HEK293T (cell line): ENCODE data around the gene GRAP.

Source experiments
- ELF4 ChIP-seq: fragments of 450-650 bp; IDR thresholded peaks from 2 replicates; pipeline ENCODE4 v1.6.1; 2017; ENCODE audit warnings: antibody characterized with exemption
- FOXK2 ChIP-seq: fragments of 450-650 bp; IDR thresholded peaks from 2 replicates; pipeline ENCODE4 v1.6.1; 2016; ENCODE audit warnings: mild to moderate bottlenecking
- L3MBTL2 ChIP-seq: fragments of 450-650 bp; conservative IDR thresholded peaks from 2 replicates; pipeline ENCODE4 v1.6.1; 2016; ENCODE audit warnings: mild to moderate bottlenecking
- PKNOX1 ChIP-seq: fragments of 450-650 bp; IDR thresholded peaks from 2 replicates; pipeline ENCODE4 v1.6.1; 2016
- TARDBP ChIP-seq: fragments of 450-650 bp; IDR thresholded peaks from 2 replicates; pipeline ENCODE4 v1.6.1; 2016
- ZNF384 ChIP-seq: fragments of 450-650 bp; IDR thresholded peaks from 2 replicates; pipeline ENCODE4 v1.6.1; 2016

- no peak for TF ChIP-seq PKNOX1
- no peak for TF ChIP-seq FOXK2
- no peak for TF ChIP-seq L3MBTL2
- TF ChIP-seq TARDBP: no peak
- TF ChIP-seq ELF4: no peak
- TF ChIP-seq ZNF384: no peak
Observed at GRCh38 chr17:18981335-18981641, 65.5 kb downstream of the GRAP start.
